Upper lobe of left lung (tissue), 6 donors: Measurements from ENCODE around the gene SLFN5. TPM values are rescaled to one million over a fixed set of nuclear protein-coding genes. Genes with fewer than 3 reads are reported as not detected.
A peak's percentile ranks its signal among the peaks of the same experiment; 100 is the strongest.
"Not testable (repeated sequence)": the region's sequence is repeated elsewhere in the genome, so short reads cannot be mapped to it uniquely, and the experiment has no call there.

Source experiments
- ATAC-seq, 2 donors: fragments of 200-7000 bp; cut with Tn5 transposase; one replicate each; pipeline ENCODE4 v1.9.1; 2022; ENCODE audit warnings: mild to moderate bottlenecking in 2 of 2, moderate library complexity in 2 of 2; ENCODE audit not compliant: low FRiP score in 2 of 2
- DNase-seq, 2 donors: peaks; one replicate each; pipeline ENCODE4 v3.0.0-alpha.2; 2019 to 2020
- H3K27ac ChIP-seq, 4 donors: fragments of 200-600 bp; sonication (generic); one replicate each; pipeline ENCODE4 v1.5.1; 2016 to 2019
- H3K27me3 ChIP-seq, 4 donors: fragments of 200-600 bp; sonication (generic); one replicate each; pipeline ENCODE4 v1.5.1; 2017 to 2019
- H3K36me3 ChIP-seq, 4 donors: fragments of 200-600 bp; sonication (generic); one replicate each; pipeline ENCODE4 v1.5.1; 2016 to 2019
- H3K4me1 ChIP-seq, 4 donors: fragments of 200-600 bp; sonication (generic); one replicate each; pipeline ENCODE4 v1.5.1; 2018 to 2019
- H3K4me3 ChIP-seq, 4 donors: fragments of 200-600 bp; sonication (generic); one replicate each; pipeline ENCODE4 v1.5.1; 2017 to 2019; ENCODE audit warnings: mild to moderate bottlenecking in 2 of 4, moderate library complexity in 1 of 4
- H3K9me3 ChIP-seq, 4 donors: fragments of 200-600 bp; sonication (generic); one replicate each; pipeline ENCODE4 v1.5.1; 2018 to 2019
- CTCF ChIP-seq, 6 experiments: fragments of 450-650 bp in 4 of 6; fragments of 200-600 bp in 2 of 6; sonication (generic) in 2 of 6; IDR thresholded peaks; one replicate each; pipeline ENCODE4 v1.5.1; 2016 to 2019; ENCODE audit warnings: antibody characterized with exemption in 6 of 6
- EP300 ChIP-seq, 4 donors: sonication (generic); formaldehyde crosslinking; IDR thresholded peaks; one replicate each; pipeline ENCODE4 v1.5.1; 2017; ENCODE audit warnings: antibody characterized with exemption in 4 of 4, control low read depth in 2 of 4
- POLR2A ChIP-seq, 4 donors: fragments of 450-650 bp; IDR thresholded peaks; one replicate each; pipeline ENCODE4 v1.5.1; 2016 to 2017; ENCODE audit warnings: antibody characterized with exemption in 4 of 4, mild to moderate bottlenecking in 2 of 4
- POLR2AphosphoS5 ChIP-seq, 2 donors: sonication (generic); formaldehyde crosslinking; IDR thresholded peaks; one replicate each; pipeline ENCODE4 v1.5.1; 2017; ENCODE audit warnings: antibody characterized with exemption in 2 of 2
- WGBS, 2 donors: methylation state at CpG; one replicate each; pipeline ENCODE4 v1.1.5; 2017 to 2018; 5-methylcytosine and 5-hydroxymethylcytosine counted together
- total RNA-seq, 6 donors: library from RNA; depleted of rRNA in 4 of 6; stranded (reverse); fragments of >200 nt in 4 of 6; gene quantifications; one replicate each; pipeline versions ENCODE4 v1.1.0 to v1.2.1, GENCODE V29; 2016 to 2021
- donor health status: DM: no; HTN: no; CAD: no; lungs with moderate emphysema.
- donor health status: DM: no; HTN: yes; CAD: no; lungs with severe emphysema.

SLFN5 gene
- total RNA-seq, 6 donors from 2014 or later = 26.7 to 48.5 (median 43.2) TPM

- no peak overlapping the region for H3K4me3 ChIP-seq
- DNase-seq (no peak), ATAC-seq (no peak)
- H3K27ac ChIP-seq = no peak overlapping the region
- TF ChIP-seq CTCF (IDR thresholded peaks at IDR 0.05) (no peak), POLR2AphosphoS5 (IDR thresholded peaks at IDR 0.05) (no peak)
- peaks cover 0 to 4% (median 0%) of the 10 kb centered on the region in 4 donors for H3K4me1 ChIP-seq
- H3K27me3 ChIP-seq = no peaks in the 10 kb centered on the region
- H3K36me3 ChIP-seq = peaks cover 16 to 75% (median 49%) of the 10 kb centered on the region in 4 donors
- no peaks in the 10 kb centered on the region for H3K9me3 ChIP-seq
- WGBS, 2 donors = 76 to 80% methylated on average over 11 of the region's 11 CpGs
Observed at GRCh38 chr17:35265566-35266141, 22.8 kb downstream of the SLFN5 start.

- H3K27ac ChIP-seq, H3K27me3 ChIP-seq, H3K4me1 ChIP-seq, H3K36me3 ChIP-seq, H3K4me3 ChIP-seq, H3K9me3 ChIP-seq, ATAC-seq: not testable (repeated sequence)
- 78 to 82% methylated on average over 10 to 13 of the region's 13 CpGs for WGBS, 2 donors
- peak in 1 of 2 donors; percentile 17 for DNase-seq
Observed at GRCh38 chr17:35274167-35275066, 31.5 kb downstream of the SLFN5 start.

GRCh38 chr17:35278454-35278853 is 35.6 kb downstream of the SLFN5 start:
- not testable (repeated sequence) for H3K9me3 ChIP-seq, DNase-seq, ATAC-seq, H3K4me3 ChIP-seq, H3K27ac ChIP-seq, H3K4me1 ChIP-seq, H3K27me3 ChIP-seq, H3K36me3 ChIP-seq
- WGBS, 2 donors = 87 to 90% methylated on average over 5 to 6 of the region's 6 CpGs

- not testable (repeated sequence) for H3K9me3 ChIP-seq, H3K4me1 ChIP-seq, ATAC-seq, H3K27ac ChIP-seq, H3K27me3 ChIP-seq, H3K4me3 ChIP-seq, H3K36me3 ChIP-seq
- 98% methylated on average over 11 of the region's 29 CpGs; no CpG with 5 or more reads in 1 of the 2 donors for WGBS, 2 donors
- DNase-seq = peak in 1 of 2 donors; percentile 77
Observed at GRCh38 chr17:35278876-35279275, 36.0 kb downstream of the SLFN5 start.

GRCh38 chr17:35283767-35284166 is 40.9 kb downstream of the SLFN5 start:
- DNase-seq (no peak), ATAC-seq (no peak)
- H3K27ac ChIP-seq = no peak overlapping the region
- H3K27me3 ChIP-seq = no peaks in the 10 kb centered on the region
- no peaks in the 10 kb centered on the region for H3K4me1 ChIP-seq
- H3K36me3 ChIP-seq = no peaks in the 10 kb centered on the region
- TF ChIP-seq POLR2A (IDR thresholded peaks at IDR 0.05) (no peak), CTCF (IDR thresholded peaks at IDR 0.05) (no peak), POLR2AphosphoS5 (IDR thresholded peaks at IDR 0.05) (no peak)
- H3K9me3 ChIP-seq = no peaks in the 10 kb centered on the region
- no peak overlapping the region for H3K4me3 ChIP-seq

GRCh38 chr17:35284955-35285354 is 42.1 kb downstream of the SLFN5 start:
- WGBS, 2 donors = 93 to 95% methylated on average over 2 of the region's 2 CpGs
- ATAC-seq (no peak), DNase-seq (no peak)
- H3K27me3 ChIP-seq = no peaks in the 10 kb centered on the region
- no peak overlapping the region for H3K27ac ChIP-seq
- TF ChIP-seq CTCF (IDR thresholded peaks at IDR 0.05) = no peak
- no peak for TF ChIP-seq EP300 (IDR thresholded peaks at IDR 0.05)
- no peak for TF ChIP-seq POLR2A (IDR thresholded peaks at IDR 0.05)
- no peak for TF ChIP-seq POLR2AphosphoS5 (IDR thresholded peaks at IDR 0.05)
- no peak overlapping the region for H3K4me3 ChIP-seq
- H3K9me3 ChIP-seq = peaks cover 0 to 3% (median 0%) of the 10 kb centered on the region in 4 donors
- no peaks in the 10 kb centered on the region for H3K36me3 ChIP-seq
- H3K4me1 ChIP-seq = no peaks in the 10 kb centered on the region
